Peyer's patch (tissue), 4 donors: ENCODE data around the gene ATP6AP1. TPM values are rescaled to one million over a fixed set of nuclear protein-coding genes. Genes with fewer than 3 reads are reported as not detected.

Experiments
- DNase-seq, 3 donors: peaks; one replicate each; pipeline ENCODE4 v3.0.0-alpha.2; 2017 to 2019
- H3K27ac ChIP-seq, 4 donors: fragments of 200-600 bp; sonication (generic); one replicate each; pipeline ENCODE4 v1.5.1; 2016 to 2019
- H3K27me3 ChIP-seq, 2 donors: fragments of 200-600 bp; sonication (generic); one replicate each; pipeline ENCODE4 v1.5.1; 2019
- H3K36me3 ChIP-seq, 3 donors: fragments of 200-600 bp; sonication (generic); one replicate each; pipeline ENCODE4 v1.5.1; 2016 to 2019
- H3K4me1 ChIP-seq, 4 donors: fragments of 200-600 bp; sonication (generic); one replicate each; pipeline ENCODE4 v1.5.1; 2016 to 2019
- H3K4me3 ChIP-seq, 4 donors: fragments of 200-600 bp; sonication (generic); 1 replicate in 3 of 4; 2 replicates in 1 of 4; pipeline ENCODE4 v1.5.1; 2016 to 2019; ENCODE audit warnings: mild to moderate bottlenecking in 1 of 4
- H3K9me3 ChIP-seq, 4 donors: fragments of 200-600 bp; sonication (generic); one replicate each; pipeline ENCODE4 v1.5.1; 2016 to 2019; ENCODE audit warnings: mild to moderate bottlenecking in 1 of 4
- POLR2A ChIP-seq, 2 donors: fragments of 450-650 bp; IDR thresholded peaks; one replicate each; pipeline ENCODE4 v1.5.1; 2017; ENCODE audit warnings: antibody characterized with exemption in 2 of 2, mild to moderate bottlenecking in 2 of 2, moderate library complexity in 2 of 2
- total RNA-seq, 4 donors: library from RNA; depleted of rRNA; stranded (reverse); fragments of >200 nt; gene quantifications; one replicate each; pipeline ENCODE4 v1.1.0, GENCODE V29; 2016
- TF ChIP-seq, protein P1 (sequence below), 6 experiments: fragments of 450-650 bp in 4 of 6; fragments of 200-600 bp in 2 of 6; sonication (generic) in 1 of 6; IDR thresholded peaks; one replicate each; pipeline ENCODE4 v1.5.1; 2017 to 2019; ENCODE audit warnings: antibody characterized with exemption in 6 of 6, mild to moderate bottlenecking in 3 of 6, moderate library complexity in 1 of 6

ATP6AP1 gene
- total RNA-seq, 4 donors from 2014 or later, result 11.6 to 80.0 (median 54.9) TPM

GRCh38 chrX:154471839-154472684 is 43.6 kb downstream of the ATP6AP1 start:
- no peaks in the 10 kb centered on the region for H3K9me3 ChIP-seq
- no peak overlapping the region for H3K27ac ChIP-seq
- H3K4me3 ChIP-seq, result no peak overlapping the region
- no peak for TF ChIP-seq POLR2A (IDR thresholded peaks at IDR 0.05)
- TF ChIP-seq, protein P1, sequence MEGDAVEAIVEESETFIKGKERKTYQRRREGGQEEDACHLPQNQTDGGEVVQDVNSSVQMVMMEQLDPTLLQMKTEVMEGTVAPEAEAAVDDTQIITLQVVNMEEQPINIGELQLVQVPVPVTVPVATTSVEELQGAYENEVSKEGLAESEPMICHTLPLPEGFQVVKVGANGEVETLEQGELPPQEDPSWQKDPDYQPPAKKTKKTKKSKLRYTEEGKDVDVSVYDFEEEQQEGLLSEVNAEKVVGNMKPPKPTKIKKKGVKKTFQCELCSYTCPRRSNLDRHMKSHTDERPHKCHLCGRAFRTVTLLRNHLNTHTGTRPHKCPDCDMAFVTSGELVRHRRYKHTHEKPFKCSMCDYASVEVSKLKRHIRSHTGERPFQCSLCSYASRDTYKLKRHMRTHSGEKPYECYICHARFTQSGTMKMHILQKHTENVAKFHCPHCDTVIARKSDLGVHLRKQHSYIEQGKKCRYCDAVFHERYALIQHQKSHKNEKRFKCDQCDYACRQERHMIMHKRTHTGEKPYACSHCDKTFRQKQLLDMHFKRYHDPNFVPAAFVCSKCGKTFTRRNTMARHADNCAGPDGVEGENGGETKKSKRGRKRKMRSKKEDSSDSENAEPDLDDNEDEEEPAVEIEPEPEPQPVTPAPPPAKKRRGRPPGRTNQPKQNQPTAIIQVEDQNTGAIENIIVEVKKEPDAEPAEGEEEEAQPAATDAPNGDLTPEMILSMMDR (IDR thresholded peaks at IDR 0.05), result no peak
- H3K4me1 ChIP-seq, result no peaks in the 10 kb centered on the region
- peaks cover 0 to 3% (median 0%) of the 10 kb centered on the region in 3 donors for H3K36me3 ChIP-seq
- no peak for DNase-seq
- no peaks in the 10 kb centered on the region for H3K27me3 ChIP-seq

DNA sequence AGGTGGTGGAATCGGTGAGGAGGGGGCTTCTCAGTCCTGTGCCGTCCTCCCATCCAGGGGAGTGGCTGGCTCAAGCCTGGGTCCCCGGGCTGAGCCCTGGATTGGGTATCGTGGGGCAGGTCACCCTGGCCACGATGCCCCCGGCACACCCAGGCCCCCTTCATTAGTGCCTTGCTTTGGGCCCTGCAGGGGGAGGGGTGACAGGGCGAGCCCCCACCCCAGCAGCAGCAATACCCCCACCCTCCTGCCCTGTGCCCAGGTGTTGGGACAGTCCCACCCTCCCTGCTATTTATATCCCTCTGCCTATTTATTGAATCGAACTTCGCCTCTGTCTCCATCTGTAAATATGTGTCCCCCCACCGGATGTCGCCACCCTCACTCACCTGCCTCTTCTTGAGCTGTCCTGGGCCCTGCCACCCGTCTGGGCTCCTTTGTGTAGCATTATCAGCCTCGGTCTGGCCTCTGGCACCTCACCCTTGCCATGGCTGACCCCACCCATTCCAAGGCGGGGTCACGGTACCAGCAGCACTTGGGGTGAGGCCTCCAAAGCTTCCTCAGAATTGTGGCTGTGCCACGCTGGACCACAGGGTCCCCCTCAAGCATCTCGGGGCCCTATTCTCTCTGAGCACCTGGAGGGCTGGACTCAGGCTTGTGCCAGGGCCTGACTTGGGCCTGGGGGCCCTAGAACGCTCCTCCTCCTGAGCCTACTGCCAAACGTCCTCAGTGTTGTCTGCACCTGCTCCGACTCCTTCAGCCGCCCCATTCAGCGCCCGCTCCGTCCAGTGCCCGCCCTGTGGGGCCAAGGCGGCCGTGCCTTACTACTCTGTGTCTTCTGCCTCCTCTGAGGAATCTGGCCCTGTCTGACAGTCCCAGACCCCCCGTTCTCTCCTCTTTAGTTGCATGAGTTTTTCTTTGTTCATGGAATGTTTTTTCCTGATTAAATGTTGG is 44.5 kb downstream of the ATP6AP1 start:
- H3K4me1 ChIP-seq, result peaks cover 0 to 2% (median 0%) of the 10 kb centered on the region in 4 donors
- DNase-seq, result no peak
- no peaks in the 10 kb centered on the region for H3K36me3 ChIP-seq
- H3K4me3 ChIP-seq, result no peak overlapping the region
- H3K27ac ChIP-seq, result no peak overlapping the region
- TF ChIP-seq POLR2A (IDR thresholded peaks at IDR 0.05), result no peak
- TF ChIP-seq, protein P1 (IDR thresholded peaks at IDR 0.05), result no peak
- H3K27me3 ChIP-seq, result no peaks in the 10 kb centered on the region
- no peaks in the 10 kb centered on the region for H3K9me3 ChIP-seq

DNA sequence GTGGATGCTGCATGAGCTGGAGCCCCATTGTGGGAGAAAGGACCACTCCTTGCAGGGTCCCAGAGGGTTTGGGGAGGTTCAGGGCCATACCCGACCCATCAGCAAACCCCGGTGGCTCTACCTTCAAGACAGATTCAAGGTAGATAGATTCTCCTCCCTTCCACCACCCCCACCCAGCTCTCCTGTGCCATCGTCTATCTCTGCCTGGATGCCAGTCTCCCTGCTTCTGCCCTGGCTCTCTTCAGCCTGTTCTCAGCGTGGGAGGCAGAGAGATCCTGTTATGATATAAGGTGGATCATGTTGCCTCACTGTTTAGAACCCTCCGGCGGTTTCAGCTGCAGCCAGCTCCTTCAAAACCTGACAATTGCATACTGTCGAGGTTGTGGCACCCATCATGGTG is 45.2 kb downstream of the ATP6AP1 start:
- no peaks in the 10 kb centered on the region for H3K27me3 ChIP-seq
- no peaks in the 10 kb centered on the region for H3K36me3 ChIP-seq
- no peak for DNase-seq
- peaks cover 0 to 6% (median 0%) of the 10 kb centered on the region in 4 donors for H3K4me1 ChIP-seq
- no peak for TF ChIP-seq POLR2A (IDR thresholded peaks at IDR 0.05)
- H3K9me3 ChIP-seq, result no peaks in the 10 kb centered on the region
- H3K4me3 ChIP-seq, result no peak overlapping the region
- no peak overlapping the region for H3K27ac ChIP-seq

DNA sequence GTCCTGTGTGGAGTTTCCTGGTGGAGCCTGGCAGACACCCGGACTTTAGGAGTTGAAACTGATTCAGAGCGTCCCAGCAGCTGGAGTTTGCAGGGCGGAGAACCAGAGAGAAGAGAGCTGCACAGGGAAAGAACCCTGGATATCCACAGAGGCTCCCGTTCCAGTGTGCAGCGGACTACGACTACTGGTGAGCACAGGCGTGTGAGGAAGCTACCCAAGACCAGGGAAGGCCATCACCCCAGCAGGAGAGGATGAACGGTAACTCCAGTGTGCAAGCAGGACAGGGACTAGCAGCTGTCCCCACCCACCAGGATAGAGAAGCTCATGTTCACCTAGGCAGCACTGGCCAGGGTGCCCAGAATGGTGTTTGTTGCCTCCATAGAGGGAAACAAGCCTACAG is 48.3 kb downstream of the ATP6AP1 start:
- Histone ChIP-seq H3K4me1 (peaks cover 0 to 6% (median 0%) of the 10 kb centered on the region in 4 donors), H3K36me3 (no peaks in the 10 kb centered on the region), H3K9me3 (no peaks in the 10 kb centered on the region), H3K27me3 (no peaks in the 10 kb centered on the region), H3K27ac (no peak overlapping the region), H3K4me3 (no peak overlapping the region)
- DNase-seq, result no peak
- TF ChIP-seq, protein P1 (IDR thresholded peaks at IDR 0.05), result no peak
- no peak for TF ChIP-seq POLR2A (IDR thresholded peaks at IDR 0.05)

DNA sequence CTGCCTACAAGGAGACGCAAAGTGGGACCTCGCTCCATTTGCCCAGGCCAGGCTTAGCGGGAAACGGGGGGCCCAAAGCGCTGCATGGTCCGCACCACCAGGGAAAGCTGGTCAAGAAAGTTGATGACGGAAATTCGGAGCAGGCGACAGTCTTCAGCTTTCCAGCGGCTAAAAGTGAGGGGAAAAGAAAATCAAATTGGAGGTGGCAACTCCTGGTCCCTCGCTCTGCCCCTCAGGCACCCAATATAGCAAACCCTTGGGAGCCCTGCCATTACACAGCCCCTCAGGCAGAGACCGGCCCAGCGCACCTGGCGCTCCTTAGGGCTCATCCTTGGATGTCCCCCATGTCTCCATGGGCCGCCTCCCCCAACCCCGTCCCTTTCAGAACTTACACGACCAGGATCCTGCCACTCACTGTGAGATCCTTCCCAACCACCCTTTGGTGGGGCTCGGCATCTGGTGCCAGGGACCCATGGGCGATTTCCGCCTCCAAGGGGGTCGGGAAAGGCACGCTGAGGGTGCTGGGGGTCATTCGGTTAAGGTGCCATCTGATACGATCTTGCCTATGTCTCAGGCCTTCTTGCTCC is 49.5 kb downstream of the ATP6AP1 start:
- DNase-seq, result peak in 1 of 3 donors; percentile 44
- Histone ChIP-seq H3K27ac (peak overlapping the region; percentile 77 to 83 (median 82)), H3K9me3 (no peaks in the 10 kb centered on the region), H3K36me3 (no peaks in the 10 kb centered on the region), H3K27me3 (no peaks in the 10 kb centered on the region), H3K4me3 (peak overlapping the region; percentile 50 to 70 (median 62)), H3K4me1 (peaks cover 0 to 6% (median 0%) of the 10 kb centered on the region in 4 donors)
- TF ChIP-seq, protein P1 (IDR thresholded peaks at IDR 0.05), result no peak
- TF ChIP-seq POLR2A (IDR thresholded peaks at IDR 0.05), result no peak
